ENCODE results near the gene GRB10. TPM values are rescaled to one million over a fixed set of nuclear protein-coding genes. Genes with fewer than 3 reads are reported as not detected.

Gene GRB10
- total RNA-seq, 1 donor from 2014 or later, result not detected

- Mint-ChIP-seq H3K4me3 (no peak overlapping the region), H3K36me3 (ENCODE audit: low read depth) (no peaks in the 10 kb centered on the region), H3K9me3 (peaks cover 4% of the 10 kb centered on the region), H3K27ac (no peak overlapping the region), H3K4me1 (no peaks in the 10 kb centered on the region), H3K27me3 (peaks cover 1% of the 10 kb centered on the region)
- DNase-seq, result no peak
- TF ChIP-seq CTCF (IDR thresholded peaks at IDR 0.05), result no peak
- no peak for ATAC-seq (ENCODE audit: low read depth)
- ChIA-PET CTCF (no interaction called here), POLR2A (no interaction called here)
- intact Hi-C loops (cut with micrococcal nuclease), result no loop called here
Observed at GRCh38 chr7:50812094-50812493, 29.4 kb upstream of the GRB10 start.

GRCh38 chr7:50808282-50808888 lies 25.7 kb upstream of the GRB10 start:
- no peak overlapping the region for H3K27ac Mint-ChIP-seq
- no peaks in the 10 kb centered on the region for H3K4me1 Mint-ChIP-seq
- H3K4me3 Mint-ChIP-seq, result no peak overlapping the region
- H3K9me3 Mint-ChIP-seq, result no peaks in the 10 kb centered on the region
- DNase-seq, result no peak
- intact Hi-C loops (cut with micrococcal nuclease), result no loop called here
- ATAC-seq (ENCODE audit: low read depth), result no peak
- TF ChIP-seq CTCF (IDR thresholded peaks at IDR 0.05), result no peak
- POLR2A ChIA-PET, result no interaction called here
- H3K36me3 Mint-ChIP-seq (ENCODE audit: low read depth), result no peaks in the 10 kb centered on the region
- CTCF ChIA-PET, result no interaction called here
- peaks cover 1% of the 10 kb centered on the region for H3K27me3 Mint-ChIP-seq

- no peak for DNase-seq
- H3K4me1 Mint-ChIP-seq, result no peaks in the 10 kb centered on the region
- H3K36me3 Mint-ChIP-seq (ENCODE audit: low read depth), result no peaks in the 10 kb centered on the region
- no peak for ATAC-seq (ENCODE audit: low read depth)
- intact Hi-C loops (cut with micrococcal nuclease), result no loop called here
- no peak overlapping the region for H3K4me3 Mint-ChIP-seq
- CTCF ChIA-PET, result no interaction called here
- no peak for TF ChIP-seq CTCF (IDR thresholded peaks at IDR 0.05)
- H3K27ac Mint-ChIP-seq, result no peak overlapping the region
- no peaks in the 10 kb centered on the region for H3K9me3 Mint-ChIP-seq
- H3K27me3 Mint-ChIP-seq, result no peaks in the 10 kb centered on the region
- POLR2A ChIA-PET, result no interaction called here
Observed at GRCh38 chr7:50807026-50807730, 24.5 kb upstream of the GRB10 start.

GRCh38 chr7:50806143-50806542 lies 23.4 kb upstream of the GRB10 start:
- TF ChIP-seq CTCF (IDR thresholded peaks at IDR 0.05), result no peak
- ChIA-PET POLR2A (no interaction called here), CTCF (no interaction called here)
- intact Hi-C loops (cut with micrococcal nuclease), result no loop called here
- ATAC-seq (ENCODE audit: low read depth), result no peak
- Mint-ChIP-seq H3K36me3 (ENCODE audit: low read depth) (no peaks in the 10 kb centered on the region), H3K4me1 (no peaks in the 10 kb centered on the region), H3K27ac (no peak overlapping the region), H3K4me3 (no peak overlapping the region), H3K9me3 (no peaks in the 10 kb centered on the region), H3K27me3 (peaks cover 6% of the 10 kb centered on the region)
- no peak for DNase-seq

GRCh38 chr7:50805447-50806125 lies 22.9 kb upstream of the GRB10 start:
- no peak for DNase-seq
- intact Hi-C loops (cut with micrococcal nuclease), result no loop called here
- Mint-ChIP-seq H3K27ac (no peak overlapping the region), H3K4me3 (no peak overlapping the region), H3K27me3 (peaks cover 8% of the 10 kb centered on the region), H3K36me3 (ENCODE audit: low read depth) (no peaks in the 10 kb centered on the region), H3K4me1 (no peaks in the 10 kb centered on the region), H3K9me3 (no peaks in the 10 kb centered on the region)
- ChIA-PET POLR2A (no interaction called here), CTCF (no interaction called here)
- ATAC-seq (ENCODE audit: low read depth), result no peak
- no peak for TF ChIP-seq CTCF (IDR thresholded peaks at IDR 0.05)

All from activated B cell treated with CpG ODN at 0.5 μM for 24 hours (primary cell).